Stimulated activated CD4-positive, alpha-beta T cell treated with anti-CD3 and anti-CD28 coated beads, TNF-alpha, amount 100 ng/mL, for 4 hours (primary cell): Measurements from ENCODE around the gene GPNMB.

ENCODE experiments used
- DNase-seq, 3 experiments: peaks; one replicate each; pipeline ENCODE4 v3.0.0-alpha.2; 2020; ENCODE audit warnings: low read depth in 3 of 3

GPNMB gene

DNA sequence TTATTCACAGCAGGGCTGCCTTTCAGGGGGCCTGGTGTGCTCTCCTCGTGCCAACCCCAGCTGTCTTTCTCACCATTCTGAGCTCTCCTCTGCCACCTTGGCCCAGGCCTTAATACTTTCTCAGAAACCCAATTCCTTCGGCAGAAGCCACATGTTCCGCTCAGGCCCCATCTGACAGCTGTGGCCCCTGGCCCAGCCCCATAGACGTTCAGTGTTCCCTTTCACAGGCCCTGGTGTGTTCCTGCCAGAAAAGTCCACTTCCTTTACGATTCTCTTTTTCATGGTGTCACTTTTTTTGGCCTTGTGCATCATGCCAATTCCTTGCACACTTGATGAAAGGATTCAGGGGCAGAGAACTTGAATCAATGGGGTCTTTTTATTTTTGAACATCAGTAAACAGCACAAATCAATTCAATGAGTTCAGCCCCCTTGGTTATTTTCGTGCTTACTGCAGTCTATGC lies 15.9 kb upstream of the GPNMB start:
- DNase-seq = no peak

DNA sequence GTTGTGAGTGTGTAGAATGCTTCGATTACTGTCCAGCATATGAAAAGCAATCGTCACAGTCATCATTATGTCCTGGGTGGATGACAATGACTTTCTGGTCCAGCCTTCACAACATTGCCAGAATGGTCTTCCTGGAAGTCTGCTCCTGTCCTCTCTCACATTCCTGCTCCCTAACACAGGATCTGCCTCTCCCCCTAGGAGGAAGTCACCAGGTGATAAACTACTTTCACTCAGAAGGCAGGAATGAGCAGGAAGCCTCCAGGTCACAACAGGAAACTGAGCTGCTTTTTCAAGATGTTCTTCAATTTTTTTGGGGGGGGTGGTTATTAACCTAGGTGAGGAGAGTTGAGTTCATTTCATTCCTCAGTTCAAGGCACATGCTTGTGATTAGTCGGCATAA lies 13.6 kb upstream of the GPNMB start:
- DNase-seq = no peak

DNA sequence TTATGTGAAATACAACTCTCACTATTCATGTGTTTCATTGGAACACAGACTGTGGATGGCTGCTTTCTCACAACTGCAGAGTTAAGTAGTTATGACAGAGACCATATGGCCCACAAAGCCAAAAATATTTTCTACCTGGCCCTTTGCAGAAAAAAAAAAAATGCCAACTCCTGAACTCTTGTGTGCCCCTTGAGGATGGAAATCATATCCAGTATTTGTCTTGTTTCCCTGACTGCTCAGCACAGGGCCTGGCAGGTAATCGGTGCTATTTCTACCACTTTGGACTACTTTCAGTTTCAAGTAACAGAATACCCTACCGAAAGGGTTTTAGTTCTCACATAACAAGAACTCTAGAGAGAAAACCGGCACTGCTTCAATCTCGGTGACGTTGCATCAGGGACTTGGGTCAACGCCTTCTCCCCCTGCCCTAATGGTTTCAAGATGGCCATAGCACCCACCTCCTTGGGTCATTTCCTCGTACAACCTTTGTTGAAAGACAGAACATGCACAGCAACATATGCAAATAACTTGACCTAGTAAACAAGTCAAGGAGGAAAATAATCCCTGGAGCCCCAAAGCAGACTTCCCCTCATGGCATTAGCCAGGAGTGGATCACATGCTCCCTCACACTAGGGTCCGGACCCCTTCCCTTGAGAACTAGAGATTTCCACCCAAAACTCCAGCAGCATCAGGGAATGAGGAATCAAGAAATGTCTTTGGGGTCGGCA lies 11.8 kb upstream of the GPNMB start:
- DNase-seq = no peak

DNA sequence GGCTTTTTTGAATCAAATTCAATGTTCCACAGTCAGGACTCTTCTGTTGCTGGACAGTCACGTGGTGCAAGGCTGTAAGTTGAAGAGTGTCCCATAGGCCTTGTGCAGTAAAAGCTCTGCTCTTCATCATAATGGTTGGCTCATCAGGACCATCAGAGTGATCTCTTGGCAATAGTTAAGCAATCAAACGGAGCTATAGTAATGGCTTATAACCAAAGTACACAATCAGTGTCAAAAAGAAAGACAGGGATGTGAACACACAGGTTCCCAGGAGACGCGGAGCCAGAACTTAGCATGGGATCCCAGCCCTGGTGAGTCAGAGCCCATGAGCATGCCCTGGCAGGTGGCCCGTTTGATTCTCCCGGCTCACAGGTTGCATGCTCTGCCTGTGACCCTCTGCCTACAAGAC lies 10.8 kb upstream of the GPNMB start:
- DNase-seq = no peak

DNA sequence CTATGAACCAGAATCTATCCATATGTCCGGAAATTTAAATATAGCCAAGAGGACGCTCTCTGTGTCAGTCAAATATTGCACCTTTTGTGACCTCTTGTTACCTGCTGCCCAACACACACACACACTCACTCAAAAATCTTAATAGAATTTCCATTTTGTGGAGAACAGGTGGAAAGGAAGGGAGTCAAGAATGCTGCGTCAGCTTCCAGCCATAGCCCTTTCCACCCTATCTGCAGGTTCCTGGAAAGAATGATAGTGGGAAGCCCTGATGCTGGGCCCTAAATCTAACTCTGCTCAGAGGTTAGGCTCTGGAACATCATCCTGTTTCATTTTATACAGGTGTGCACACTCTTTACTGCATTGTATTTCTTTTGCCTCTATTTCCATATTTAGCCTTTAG lies 9.6 kb upstream of the GPNMB start:
- no peak for DNase-seq

DNA sequence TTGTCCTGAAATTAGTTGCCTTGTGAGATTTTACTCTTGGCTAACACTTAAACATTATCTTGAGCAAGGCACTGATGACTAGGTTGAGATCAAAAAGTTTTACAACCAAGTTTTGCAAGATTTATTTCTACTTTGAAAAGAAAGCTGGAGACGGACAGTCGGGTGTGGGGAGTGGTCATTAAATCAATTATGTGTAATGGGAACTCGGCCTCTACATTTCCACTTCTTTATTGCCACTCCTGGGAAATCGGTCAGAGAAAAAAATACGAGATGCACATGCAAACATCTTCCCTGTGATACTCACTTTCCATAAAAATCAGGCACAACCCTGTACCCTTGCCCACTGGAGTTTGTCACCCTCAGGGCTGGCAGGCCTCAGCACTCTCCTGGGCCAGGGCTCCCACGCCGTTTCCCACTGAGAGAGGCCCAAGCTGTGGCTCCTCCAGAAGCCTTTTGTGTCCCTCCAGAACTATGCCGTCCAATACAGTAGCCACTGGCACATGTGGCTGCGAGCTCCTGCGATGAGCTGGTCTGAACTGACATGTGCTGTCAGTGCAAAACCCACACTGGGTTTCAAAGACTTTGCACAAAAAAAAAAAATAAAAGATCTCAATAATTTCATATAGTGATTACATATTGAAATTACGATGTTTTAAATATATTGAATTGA lies 7.5 kb upstream of the GPNMB start:
- DNase-seq = no peak

DNA sequence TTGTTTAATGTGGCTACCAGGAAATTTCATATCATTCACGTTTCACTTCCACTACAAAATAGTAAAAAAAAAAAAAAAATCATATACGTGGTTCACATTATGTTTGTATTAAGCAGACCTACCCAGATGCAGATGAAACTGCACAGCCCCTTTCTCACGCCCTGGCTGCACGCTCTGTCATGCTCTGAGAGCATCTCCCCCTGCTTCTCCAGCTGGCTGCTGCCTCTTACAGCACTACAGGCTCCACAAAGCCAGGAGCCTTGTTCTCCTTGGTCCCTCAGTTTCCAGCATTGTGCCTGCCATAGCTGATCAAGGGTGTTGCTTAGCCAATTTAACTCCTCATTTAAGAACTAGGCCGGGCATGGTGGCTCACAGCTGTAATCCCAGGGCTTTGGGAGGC lies 6.9 kb upstream of the GPNMB start:
- DNase-seq = no peak

DNA sequence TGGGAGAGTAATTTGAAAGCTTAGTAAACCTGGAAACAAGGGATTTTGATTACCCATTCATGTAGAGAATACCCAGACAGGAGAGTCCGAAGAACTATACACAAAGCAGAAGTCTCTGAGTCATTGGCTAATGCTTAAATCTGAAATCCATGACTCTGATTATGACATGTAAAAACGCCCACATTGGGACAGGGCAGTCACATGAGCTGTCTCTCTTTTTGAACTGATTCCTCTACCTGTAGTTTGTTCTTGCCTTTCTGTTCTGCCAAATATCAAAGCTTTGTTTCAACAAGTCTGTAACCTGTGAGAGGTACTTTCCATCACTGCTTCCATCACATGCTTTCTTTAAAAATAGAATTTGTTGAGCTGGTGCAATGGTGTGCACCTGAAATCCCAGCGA lies 4.3 kb upstream of the GPNMB start:
- DNase-seq = no peak

DNA sequence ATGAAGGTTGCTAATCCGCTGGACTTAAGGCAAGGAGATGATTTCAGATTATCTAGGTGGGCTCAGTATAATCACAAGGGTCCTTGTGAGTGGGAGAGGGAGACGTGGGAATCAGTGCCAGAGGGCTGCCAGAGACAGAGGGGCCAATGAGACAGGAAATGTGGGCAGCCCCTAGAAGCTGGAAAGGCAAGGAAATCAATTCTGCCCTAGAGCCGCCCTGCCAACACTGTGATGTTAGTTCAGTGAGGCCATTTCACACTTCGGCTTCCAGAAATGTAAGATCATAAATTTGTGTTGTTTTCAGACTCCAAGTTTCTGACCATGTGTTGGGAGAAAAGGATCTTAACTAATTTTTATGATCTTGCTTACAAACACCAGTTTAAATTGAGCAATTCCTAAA lies 3.6 kb upstream of the GPNMB start:
- no peak for DNase-seq

DNA sequence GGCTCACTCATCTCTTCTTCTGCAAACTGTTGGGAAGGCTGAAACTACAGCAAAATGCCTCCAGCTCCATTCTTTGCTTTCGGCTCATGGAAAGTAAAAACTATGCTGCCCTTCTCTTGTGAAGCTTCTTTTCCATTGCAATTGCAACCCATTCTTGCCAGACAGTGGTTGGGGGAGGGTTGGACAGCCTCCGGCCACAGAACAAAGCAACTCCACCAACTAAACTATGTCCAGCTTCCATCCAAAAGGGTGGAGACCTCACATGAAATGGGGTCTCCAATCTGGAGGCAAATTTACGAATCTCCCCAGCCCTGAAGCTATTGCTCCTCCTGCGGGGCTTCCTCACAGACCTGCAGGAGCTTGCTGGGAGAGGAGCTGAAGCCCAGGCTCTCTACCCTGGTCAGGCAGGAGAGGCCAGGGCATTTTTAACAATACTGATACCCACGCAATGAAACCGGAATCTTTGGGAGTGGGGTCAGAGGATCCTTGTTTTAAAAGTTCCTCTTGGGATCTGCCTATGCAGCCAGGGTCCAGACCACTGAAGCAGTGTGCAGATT lies 549 bp downstream of the GPNMB start:
- no peak for DNase-seq

DNA sequence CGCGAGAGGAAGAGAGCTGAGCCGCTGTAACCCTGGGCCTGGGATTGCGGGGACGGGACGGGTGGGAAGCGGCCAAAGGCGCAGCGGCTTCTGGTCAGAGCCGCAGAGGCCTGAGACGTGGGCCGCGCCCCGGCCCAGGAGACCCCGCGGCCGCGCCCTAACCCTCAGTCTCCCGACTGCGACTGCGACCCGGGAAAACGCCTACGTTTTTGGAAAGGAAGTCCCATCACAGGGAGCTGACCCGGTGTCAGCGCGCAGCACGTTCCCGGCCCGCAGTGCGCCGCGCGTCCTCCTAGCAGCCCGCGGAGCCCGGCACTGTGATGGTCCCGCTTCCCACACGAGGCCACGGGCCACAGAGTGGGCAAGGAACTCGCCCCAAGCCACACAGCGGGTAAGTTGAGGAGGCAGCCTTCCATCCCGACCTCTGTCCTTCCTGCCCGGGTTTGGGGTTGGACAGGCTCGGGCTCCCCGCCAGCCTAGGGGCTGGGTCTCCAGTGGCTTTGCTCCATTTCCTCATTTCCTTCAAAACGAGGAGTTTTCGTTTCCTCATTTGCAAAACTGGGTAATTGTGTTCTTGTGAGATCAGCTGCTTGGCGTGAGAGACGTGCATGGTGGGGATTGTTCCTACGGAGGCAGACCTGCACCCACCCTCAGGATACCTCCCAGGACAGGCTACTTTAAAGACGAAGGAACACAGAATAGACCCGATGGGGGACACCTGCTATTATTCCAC lies 1.2 kb downstream of the GPNMB start:
- DNase-seq = no peak

DNA sequence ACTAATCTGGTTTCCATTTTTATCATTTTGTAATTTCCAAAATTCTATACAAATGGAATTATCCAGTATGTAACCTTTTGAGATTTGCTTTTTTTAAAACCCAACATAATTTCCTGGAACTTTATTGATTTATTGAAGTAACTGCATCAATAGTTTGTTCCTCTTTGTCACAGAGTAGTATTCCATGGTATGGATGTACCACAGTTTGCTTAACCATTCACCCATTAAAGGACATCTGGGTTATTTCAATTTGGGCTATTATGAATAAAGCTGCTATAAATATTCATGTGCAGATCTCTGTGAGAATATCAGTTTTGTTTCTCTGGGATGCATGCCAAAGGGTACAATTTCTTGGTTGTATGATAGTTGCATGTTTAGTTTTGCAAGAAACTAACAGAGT lies 2.9 kb downstream of the GPNMB start:
- no peak for DNase-seq

DNA sequence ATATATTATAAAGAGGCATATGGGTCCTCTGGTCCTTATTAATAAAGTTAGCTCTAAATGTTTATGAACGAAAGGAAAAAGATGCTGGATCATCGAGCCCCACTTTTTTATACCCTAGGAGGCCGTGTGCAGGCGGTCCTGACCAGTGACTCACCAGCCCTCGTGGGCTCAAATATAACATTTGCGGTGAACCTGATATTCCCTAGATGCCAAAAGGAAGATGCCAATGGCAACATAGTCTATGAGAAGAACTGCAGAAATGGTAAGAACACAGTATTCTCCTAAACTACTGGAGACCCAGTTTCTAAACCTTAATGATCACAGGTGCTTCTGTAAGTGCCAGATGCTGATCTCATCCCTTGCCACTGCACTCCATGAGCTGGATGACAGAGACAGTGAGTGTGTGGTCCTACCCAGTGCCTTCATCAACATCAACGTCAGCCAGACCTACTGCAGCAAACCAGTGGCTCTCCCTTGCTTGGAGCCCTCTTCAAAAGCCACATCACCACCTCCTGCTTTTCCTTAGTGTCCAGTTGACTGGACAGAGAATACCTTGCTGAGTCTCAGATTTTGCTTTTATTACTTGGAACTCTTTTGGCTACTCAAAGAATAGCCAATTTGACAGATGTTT lies 7.6 kb downstream of the GPNMB start:
- no peak for DNase-seq

DNA sequence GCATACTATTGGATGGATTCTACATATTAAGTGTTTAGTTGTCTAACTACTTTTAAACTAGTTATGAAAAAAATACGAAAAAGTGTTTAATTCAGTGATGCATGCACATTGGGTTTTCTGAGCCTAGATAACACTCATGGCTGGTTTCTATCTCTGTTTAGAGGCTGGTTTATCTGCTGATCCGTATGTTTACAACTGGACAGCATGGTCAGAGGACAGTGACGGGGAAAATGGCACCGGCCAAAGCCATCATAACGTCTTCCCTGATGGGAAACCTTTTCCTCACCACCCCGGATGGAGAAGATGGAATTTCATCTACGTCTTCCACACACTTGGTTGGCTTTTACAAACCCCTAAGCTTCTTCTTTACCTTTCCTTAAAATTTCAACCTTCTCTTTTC lies 10.2 kb downstream of the GPNMB start:
- DNase-seq = no peak

DNA sequence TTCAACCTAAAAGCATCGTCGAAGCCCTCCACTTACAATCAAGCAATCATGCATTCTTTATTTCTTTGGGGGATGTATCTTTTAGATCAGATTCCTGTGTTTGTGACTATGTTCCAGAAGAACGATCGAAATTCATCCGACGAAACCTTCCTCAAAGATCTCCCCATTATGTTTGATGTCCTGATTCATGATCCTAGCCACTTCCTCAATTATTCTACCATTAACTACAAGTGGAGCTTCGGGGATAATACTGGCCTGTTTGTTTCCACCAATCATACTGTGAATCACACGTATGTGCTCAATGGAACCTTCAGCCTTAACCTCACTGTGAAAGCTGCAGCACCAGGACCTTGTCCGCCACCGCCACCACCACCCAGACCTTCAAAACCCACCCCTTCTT lies 13.8 kb downstream of the GPNMB start:
- no peak for DNase-seq

DNA sequence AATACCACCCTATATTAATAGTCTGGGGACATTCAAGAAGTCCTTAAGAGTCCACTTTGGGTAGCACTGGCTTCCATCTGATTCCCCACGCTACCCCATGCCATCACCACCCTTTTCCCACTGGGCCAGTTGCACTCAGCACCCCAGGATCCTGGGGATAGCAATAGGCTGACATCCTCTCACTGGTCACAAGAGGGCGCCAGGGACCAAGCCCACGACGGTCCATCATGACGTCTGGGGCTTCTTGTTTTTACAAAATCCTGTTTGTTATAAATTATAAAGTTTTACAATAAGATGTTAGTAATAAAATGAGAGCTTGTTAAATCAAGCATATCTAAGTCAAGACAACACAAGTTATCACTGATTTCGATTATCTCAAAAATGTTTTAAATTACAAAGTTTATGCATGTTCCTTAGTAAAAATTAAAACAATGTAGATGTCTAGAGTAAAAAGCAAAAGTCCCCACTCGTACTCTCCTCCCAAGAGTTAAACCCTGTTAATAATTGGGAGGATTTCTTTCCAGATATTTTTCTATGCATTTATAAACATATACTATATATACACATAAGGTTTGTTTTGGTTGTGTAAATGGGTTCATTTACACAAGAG lies 15.4 kb downstream of the GPNMB start:
- DNase-seq = peak in 2 of 3 experiments; percentile 18 to 28

DNA sequence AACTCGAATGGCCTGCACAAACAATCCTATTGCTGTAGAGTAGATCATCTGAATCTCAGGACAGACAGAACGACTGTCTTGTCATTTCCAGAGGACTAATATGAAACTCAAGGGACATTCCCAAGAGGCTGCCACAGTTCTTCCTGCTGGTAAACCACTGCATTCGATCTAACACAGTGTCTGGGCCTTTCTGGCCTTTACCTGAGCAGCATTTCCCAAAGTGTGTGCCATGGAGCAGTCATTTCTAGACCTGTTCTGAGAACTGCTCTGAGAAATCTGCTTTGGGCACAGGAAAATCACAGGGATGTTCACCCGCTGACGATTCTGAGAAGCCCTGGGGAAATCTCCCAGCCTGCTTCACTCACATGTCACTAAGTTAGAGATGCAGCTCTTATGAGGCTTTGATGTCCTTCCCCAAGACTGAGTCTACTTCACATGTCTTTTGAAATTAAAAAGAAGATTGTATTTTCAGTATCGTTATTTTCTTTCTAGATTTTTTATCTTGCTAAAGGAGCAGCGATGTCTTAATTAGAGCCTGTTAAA lies 18.4 kb downstream of the GPNMB start:
- no peak for DNase-seq

DNA sequence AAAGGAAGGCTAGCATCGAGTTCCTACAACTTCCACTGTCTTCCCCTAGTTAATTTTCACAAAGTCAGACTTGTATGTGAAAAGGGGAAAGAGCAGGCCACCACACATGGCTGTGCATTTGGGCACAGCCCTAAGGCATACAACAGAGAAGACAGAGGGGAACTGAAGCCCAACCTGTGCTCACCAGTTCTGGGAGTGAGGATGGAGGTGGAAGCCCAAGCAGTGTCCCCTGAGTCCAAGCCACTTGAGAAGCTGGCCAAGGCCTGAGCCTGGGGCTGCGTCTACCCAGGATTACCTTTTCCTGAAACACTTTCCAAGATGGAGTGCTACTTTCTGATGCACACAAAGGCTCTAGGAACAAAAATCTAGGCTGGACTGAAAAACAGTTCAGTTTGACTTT lies 20.3 kb downstream of the GPNMB start:
- DNase-seq = no peak

DNA sequence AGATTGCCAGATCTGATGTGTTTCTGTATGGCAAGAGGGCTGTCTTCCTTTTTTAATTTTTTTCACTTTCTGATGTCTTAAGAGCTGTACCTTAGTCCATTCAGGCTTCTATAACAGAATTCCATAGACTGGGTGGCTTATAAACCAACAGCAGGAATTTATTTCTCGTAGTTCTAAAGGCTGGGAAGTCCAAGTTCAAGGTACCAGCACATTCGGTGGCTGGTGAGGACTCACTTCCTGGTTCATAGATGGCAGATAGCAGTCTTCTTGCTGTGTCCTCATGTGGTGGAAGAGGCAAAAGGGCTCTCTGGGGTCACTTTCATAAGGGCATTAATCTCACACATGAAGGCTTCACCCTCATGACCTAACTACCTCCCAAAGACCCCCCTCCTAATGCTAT lies 20.8 kb downstream of the GPNMB start:
- DNase-seq = no peak

DNA sequence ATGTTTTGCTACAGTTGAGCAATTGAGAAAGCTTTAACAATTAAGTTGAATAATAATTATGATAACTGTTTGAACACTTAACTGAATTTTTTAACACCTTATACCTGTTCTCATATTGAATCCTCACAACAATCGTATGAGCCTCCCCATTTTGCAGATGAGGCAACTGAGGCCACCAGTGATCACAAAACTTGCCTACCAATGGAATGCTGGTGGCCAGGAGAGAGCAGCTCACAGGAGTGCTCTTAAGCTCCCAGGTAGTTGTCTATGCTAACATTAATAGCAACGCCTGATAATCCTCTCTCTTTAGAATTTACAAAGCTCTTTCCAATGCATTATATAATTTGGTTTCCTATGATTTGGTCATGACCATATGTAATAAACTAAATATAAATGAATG lies 21.6 kb downstream of the GPNMB start:
- DNase-seq = no peak

DNA sequence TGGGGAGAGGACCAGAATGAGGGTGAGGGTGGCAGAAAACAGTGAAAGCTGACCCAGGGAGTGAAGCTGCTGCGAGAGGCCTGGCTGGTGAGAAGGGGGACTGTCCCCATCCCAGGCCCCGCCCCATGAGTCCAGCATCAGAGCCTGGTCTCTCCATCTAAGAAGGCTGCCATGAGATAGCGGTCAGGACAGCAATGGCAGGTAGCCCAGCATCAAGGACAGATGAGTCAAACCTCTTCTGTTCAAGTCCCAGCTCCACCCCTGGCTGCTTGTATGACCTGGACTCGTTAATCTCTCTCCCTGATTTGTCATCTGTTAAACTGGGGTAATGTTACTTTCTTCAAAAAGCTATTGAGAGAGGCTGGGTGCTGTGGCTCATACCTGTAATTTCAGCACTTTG lies 22.2 kb downstream of the GPNMB start:
- DNase-seq = no peak
